HG02571 (cell line): ENCODE measurements around the gene NKAIN2.
"Not testable (repeated sequence)": the region's sequence is repeated elsewhere in the genome, so short reads cannot be mapped to it uniquely, and the experiment has no call there.

Experiments
- ATAC-seq: cut with Tn5 transposase; IDR thresholded peaks from one replicate; pipeline ENCODE4 v1.9.1; 2021; ENCODE audit warnings: mild to moderate bottlenecking, moderate library complexity; ENCODE audit not compliant: unreplicated experiment

Gene NKAIN2

GRCh38 chr6:123888771-123889513 is 85.3 kb downstream of the NKAIN2 start:
- ATAC-seq: no peak

- ATAC-seq: no peak
Observed at GRCh38 chr6:123895346-123895745, 91.7 kb downstream of the NKAIN2 start.

- ATAC-seq: no peak
Observed at GRCh38 chr6:123895806-123896205, 92.1 kb downstream of the NKAIN2 start.

DNA sequence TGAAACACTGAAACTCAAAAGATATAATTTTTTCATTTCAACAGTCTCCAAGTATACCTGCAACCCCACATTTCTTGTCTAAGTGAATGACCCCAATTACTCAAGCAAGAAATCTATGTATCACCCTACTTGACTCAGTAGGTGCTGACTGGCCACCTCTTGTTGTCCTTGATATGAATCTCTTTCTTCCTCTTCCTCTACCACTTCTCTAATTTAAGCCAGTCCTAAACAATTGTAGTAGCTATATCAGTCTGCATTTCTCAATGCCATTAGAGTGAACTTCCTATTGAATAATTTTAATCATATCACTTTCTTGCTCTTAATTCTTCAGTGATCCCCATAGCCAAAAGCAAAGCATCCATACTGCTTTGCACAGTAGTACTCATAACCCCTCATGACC is 93.2 kb downstream of the NKAIN2 start:
- ATAC-seq: no peak

GRCh38 chr6:123897965-123898364 is 94.3 kb downstream of the NKAIN2 start:
- ATAC-seq: no peak

- no peak for ATAC-seq
Observed at GRCh38 chr6:123898665-123899064, 95.0 kb downstream of the NKAIN2 start.

GRCh38 chr6:123899745-123900144 is 96.1 kb downstream of the NKAIN2 start:
- ATAC-seq: no peak

DNA sequence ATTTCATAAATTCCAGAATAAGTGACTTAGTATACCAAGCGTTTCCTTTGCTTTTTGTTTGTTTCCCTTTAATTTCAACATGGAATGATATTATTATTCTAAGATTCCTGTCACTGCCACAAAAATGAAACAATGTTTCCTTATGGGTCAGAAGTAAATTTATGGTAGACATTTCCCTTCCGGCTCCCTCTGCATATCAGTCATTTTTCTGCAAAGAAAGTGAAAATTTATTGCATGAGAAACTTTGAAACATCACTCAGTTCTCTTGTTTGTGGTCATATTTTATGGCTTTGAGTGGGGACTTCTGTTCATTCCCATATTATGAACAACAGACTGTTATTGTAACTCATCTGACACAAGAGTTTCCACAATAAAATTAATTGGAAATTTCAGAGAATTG is 97.8 kb downstream of the NKAIN2 start:
- ATAC-seq: no peak

DNA sequence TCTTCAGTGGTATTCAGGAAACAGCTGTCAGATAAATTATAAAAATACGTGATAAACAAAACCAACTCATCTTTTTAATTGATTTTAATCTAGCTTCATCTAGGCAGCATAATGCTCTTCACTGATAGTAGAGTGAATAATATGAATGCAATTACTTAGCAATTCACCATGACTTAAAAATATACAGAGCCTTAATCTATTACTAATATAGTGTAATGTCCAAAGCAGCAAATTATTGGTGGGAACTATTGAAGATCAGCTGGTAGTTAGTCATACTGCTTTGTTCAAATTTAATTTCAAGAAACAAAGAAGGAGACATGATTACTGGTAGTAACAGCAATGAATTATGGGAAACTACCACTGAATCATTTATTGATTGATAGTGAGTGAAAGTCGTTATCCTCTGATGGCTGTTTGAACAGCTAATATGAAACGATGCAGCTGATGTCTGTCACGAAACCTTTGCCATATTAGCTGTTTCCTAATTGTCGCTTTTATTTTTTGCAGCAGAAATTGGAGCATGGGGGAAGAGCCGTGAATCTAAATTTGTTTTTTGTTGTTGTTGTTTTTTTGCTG is 99.2 kb downstream of the NKAIN2 start:
- no peak for ATAC-seq

GRCh38 chr6:123904228-123904627 is 100.6 kb downstream of the NKAIN2 start:
- ATAC-seq: no peak

- ATAC-seq: no peak
Observed at GRCh38 chr6:123908797-123909196, 105.1 kb downstream of the NKAIN2 start.

- no peak for ATAC-seq
Observed at GRCh38 chr6:123909989-123910388, 106.3 kb downstream of the NKAIN2 start.

DNA sequence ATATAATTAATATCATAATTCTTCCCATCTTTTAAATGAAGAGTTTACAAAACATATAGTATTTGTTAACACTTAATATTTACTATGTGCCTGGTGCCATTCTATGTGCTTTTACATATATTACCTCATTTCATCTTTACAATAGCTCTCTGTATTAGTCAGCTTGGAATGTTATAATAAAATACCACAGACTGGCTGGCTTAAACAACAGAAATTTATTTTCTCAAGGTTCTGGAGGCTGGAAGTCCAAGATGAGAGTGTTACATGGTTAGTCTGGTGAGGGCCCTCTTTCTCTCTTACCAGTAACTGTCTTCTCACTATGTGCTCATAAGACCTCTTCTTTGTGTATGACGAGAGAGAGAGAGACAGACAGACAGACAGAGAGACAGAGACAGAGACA is 110.2 kb downstream of the NKAIN2 start:
- ATAC-seq: no peak

- not testable (repeated sequence) for ATAC-seq
Observed at GRCh38 chr6:123923379-123923778, 119.7 kb downstream of the NKAIN2 start.

DNA sequence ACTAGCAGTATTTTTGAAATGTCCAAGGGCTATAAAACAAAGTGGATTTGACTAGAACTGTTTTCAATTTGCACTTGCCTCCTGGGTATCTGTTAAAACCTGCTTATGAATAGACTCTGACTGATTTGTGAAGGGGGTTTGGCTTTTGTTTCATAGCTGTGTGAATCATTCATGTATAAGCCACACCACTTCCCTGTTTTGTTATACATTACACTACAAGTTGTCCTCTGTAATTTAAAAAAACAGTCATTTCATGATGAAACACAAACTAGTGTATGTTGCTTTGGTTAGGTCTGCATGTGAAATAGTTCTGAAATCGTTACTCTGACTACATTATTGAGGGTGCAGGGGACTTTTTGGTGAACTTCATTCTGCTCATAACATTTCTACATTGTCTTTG is 121.7 kb downstream of the NKAIN2 start:
- ATAC-seq: peak; percentile 94

DNA sequence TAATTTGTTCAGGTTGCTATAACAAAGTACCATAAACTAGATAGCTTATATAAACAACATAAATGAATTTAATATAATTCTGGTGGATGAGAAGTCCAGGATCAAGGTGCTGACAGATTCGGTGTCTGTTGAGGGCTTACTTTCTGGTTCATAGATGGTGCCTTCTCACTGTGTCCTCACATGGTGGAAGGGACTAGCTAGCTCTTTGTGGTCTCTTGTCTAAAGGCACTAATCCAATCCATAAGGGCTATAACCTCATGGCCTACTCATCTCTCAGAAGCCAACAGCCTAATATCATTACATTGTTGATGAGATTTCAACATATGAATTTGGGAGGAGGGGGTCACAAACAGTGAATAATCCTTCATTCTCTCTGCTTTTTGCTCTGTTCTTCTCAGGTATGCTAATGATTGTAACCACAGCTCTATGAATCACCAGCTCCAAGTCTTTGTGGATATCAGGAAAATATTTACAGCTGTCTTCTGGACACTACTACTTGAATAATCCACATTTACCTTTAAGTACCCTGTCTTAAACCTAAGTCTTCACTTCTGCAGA is 122.3 kb downstream of the NKAIN2 start:
- no peak for ATAC-seq

- no peak for ATAC-seq
Observed at GRCh38 chr6:123928529-123928928, 124.9 kb downstream of the NKAIN2 start.

- no peak for ATAC-seq
Observed at GRCh38 chr6:123931928-123932327, 128.3 kb downstream of the NKAIN2 start.

DNA sequence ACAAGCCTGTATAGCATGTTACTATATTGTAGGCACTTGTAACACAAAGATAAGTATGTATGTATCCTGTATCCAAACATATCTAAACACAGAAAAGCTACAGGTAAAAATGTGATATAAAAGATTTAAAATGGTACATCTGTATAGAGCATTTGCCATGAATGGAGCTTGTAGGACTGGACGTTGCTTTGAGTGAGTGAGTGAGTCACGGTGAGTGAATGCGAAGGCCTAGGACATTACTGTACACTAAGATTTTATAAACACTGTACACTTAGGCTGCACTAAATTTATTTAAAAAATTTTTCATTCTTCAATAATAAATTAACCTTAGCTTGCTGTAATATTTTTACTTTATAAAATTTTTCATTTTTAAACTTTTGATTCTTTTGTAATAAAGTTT is 136.9 kb downstream of the NKAIN2 start:
- ATAC-seq: no peak

- no peak for ATAC-seq
Observed at GRCh38 chr6:123941855-123942254, 138.2 kb downstream of the NKAIN2 start.

DNA sequence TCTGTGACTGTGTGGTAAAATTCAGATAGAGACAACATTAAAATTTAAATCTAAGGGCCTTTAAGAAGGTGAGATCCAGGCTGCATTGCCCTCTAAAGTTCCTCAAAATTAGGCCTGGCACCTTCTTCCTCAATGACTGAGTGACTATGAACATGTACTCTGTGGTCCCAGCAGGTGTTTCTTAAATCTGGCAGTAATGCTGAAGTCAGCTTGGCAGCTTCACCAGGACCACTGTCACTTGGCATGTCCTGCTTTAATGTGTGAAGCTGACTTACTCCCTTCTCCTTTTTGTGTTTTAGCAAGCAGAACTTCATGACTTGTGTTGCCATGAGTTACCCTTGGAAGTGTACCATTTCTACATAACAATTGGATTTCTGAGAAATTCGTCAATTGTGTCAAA is 141.7 kb downstream of the NKAIN2 start:
- no peak for ATAC-seq

GRCh38 chr6:123953920-123954319 is 150.3 kb downstream of the NKAIN2 start:
- no peak for ATAC-seq
